Loucy (cell line): ENCODE measurements around the gene ASIC2.

ENCODE experiments used
- H2AFZ ChIP-seq: fragments of 200-600 bp; sonication (generic); 2 replicates; pipeline ENCODE4 v1.6.0; 2016; ENCODE audit warnings: antibody characterized with exemption, mild to moderate bottlenecking, low read length, moderate library complexity
- H3F3A ChIP-seq: fragments of 200-600 bp; 2 replicates; pipeline ENCODE4 v1.6.0; 2016; ENCODE audit warnings: antibody characterized with exemption, low read depth, mild to moderate bottlenecking
- H3K27me3 ChIP-seq: fragments of 200-600 bp; sonication (generic); 2 replicates; pipeline ENCODE4 v1.6.1; 2014; ENCODE audit warnings: low read length, mild to moderate bottlenecking; ENCODE audit not compliant: insufficient read depth, poor library complexity, severe bottlenecking
- H3K36me3 ChIP-seq: fragments of 200-600 bp; sonication (generic); 2 replicates; pipeline ENCODE4 v1.6.1; 2016; ENCODE audit warnings: low read length; ENCODE audit not compliant: insufficient read depth
- H3K4me1 ChIP-seq: fragments of 200-600 bp; sonication (generic); 2 replicates; pipeline ENCODE4 v1.5.1; 2014; ENCODE audit warnings: low read length, mild to moderate bottlenecking; ENCODE audit not compliant: insufficient read depth, poor library complexity, severe bottlenecking
- H3K4me2 ChIP-seq: fragments of 200-600 bp; sonication (generic); 2 replicates; pipeline ENCODE4 v1.6.0; 2014; ENCODE audit warnings: antibody characterized with exemption, low read length, low read depth, mild to moderate bottlenecking; ENCODE audit not compliant: poor library complexity, severe bottlenecking
- H3K4me3 ChIP-seq: fragments of 200-600 bp; sonication (generic); 2 replicates; pipeline ENCODE4 v1.5.1; 2014; ENCODE audit warnings: low read length, mild to moderate bottlenecking, mixed read lengths; ENCODE audit not compliant: poor library complexity, severe bottlenecking
- H3K79me2 ChIP-seq: fragments of 200-600 bp; sonication (generic); 2 replicates; pipeline ENCODE4 v1.6.1; 2014; ENCODE audit warnings: low read length; ENCODE audit not compliant: insufficient read depth
- H3K9ac ChIP-seq: fragments of 200-600 bp; sonication (generic); 2 replicates; pipeline ENCODE4 v1.6.0; 2014; ENCODE audit warnings: mild to moderate bottlenecking, low read depth, low read length, moderate library complexity; ENCODE audit not compliant: poor library complexity, severe bottlenecking
- H3K9me2 ChIP-seq: fragments of 200-600 bp; sonication (generic); replicated peaks from 2 replicates; pipeline ENCODE4 v1.6.1; 2016; ENCODE audit warnings: low read depth, low read length, mixed read lengths
- H3K9me3 ChIP-seq: fragments of 200-600 bp; sonication (generic); 2 replicates; pipeline ENCODE4 v1.6.1; 2014; ENCODE audit warnings: mild to moderate bottlenecking, antibody characterized with exemption, low read length, low read depth; ENCODE audit not compliant: insufficient read depth
- H4K20me1 ChIP-seq: fragments of 200-600 bp; sonication (generic); 2 replicates; pipeline ENCODE4 v1.6.0; 2014; ENCODE audit warnings: antibody characterized with exemption, low read length, mild to moderate bottlenecking; ENCODE audit not compliant: insufficient read depth, poor library complexity, severe bottlenecking
- EZH2phosphoT487 ChIP-seq: fragments of 200-600 bp; IDR thresholded peaks from 2 replicates; pipeline ENCODE4 v1.6.1; 2018; ENCODE audit warnings: antibody characterized with exemption, mild to moderate bottlenecking, moderate library complexity, borderline replicate concordance
- TF ChIP-seq, protein P1 (sequence below): fragments of 200-600 bp; sonication (generic); conservative IDR thresholded peaks from 2 replicates; pipeline ENCODE4 v1.5.1; 2014; ENCODE audit warnings: mild to moderate bottlenecking, antibody characterized with exemption, low read length

Gene ASIC2

GRCh38 chr17:33299115-33299514 is 6.0 kb upstream of the ASIC2 start:
- Histone ChIP-seq H2AFZ (no peak overlapping the region), H3K9me2 (no peaks in the 10 kb centered on the region), H3K9me3 (peaks cover 5% of the 10 kb centered on the region; the same call in 1 of the 2 replicates), H3K36me3 (no peaks in the 10 kb centered on the region), H3K4me3 (no peak overlapping the region), H3F3A (no peaks in the 10 kb centered on the region), H3K4me1 (no peaks in the 10 kb centered on the region), H3K4me2 (no peak overlapping the region), H3K27me3 (no peaks in the 10 kb centered on the region), H4K20me1 (no peaks in the 10 kb centered on the region), H3K9ac (no peak overlapping the region), H3K79me2 (no peaks in the 10 kb centered on the region)
- TF ChIP-seq, protein P1, sequence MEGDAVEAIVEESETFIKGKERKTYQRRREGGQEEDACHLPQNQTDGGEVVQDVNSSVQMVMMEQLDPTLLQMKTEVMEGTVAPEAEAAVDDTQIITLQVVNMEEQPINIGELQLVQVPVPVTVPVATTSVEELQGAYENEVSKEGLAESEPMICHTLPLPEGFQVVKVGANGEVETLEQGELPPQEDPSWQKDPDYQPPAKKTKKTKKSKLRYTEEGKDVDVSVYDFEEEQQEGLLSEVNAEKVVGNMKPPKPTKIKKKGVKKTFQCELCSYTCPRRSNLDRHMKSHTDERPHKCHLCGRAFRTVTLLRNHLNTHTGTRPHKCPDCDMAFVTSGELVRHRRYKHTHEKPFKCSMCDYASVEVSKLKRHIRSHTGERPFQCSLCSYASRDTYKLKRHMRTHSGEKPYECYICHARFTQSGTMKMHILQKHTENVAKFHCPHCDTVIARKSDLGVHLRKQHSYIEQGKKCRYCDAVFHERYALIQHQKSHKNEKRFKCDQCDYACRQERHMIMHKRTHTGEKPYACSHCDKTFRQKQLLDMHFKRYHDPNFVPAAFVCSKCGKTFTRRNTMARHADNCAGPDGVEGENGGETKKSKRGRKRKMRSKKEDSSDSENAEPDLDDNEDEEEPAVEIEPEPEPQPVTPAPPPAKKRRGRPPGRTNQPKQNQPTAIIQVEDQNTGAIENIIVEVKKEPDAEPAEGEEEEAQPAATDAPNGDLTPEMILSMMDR = no peak
- no peak for TF ChIP-seq EZH2phosphoT487

DNA sequence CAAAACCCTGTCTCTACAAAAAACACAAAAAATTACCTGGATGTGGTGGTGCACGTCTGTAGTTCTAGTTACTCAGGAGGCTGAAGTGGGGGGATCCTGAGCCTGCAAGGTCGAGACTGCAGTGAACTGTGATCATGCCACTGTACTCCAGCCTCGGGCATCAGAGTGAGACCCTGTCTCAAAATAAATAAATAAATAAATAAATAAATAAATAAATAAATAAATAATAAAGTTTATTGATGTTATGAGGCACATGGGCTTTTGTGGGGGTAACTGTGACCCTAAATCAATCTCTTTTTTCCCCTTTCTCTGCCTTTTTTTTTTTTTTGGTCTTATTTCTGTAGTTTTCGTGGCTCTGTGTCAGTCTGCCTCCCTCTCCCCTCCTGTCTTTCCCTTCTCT is 4.5 kb upstream of the ASIC2 start:
- Histone ChIP-seq H3K79me2 (no peaks in the 10 kb centered on the region), H3K9ac (no peak overlapping the region), H3K9me3 (peaks cover 5% of the 10 kb centered on the region; the same call in 1 of the 2 replicates), H4K20me1 (no peaks in the 10 kb centered on the region), H3F3A (no peaks in the 10 kb centered on the region), H3K4me1 (no peaks in the 10 kb centered on the region), H3K27me3 (no peaks in the 10 kb centered on the region), H3K4me2 (no peak overlapping the region), H3K4me3 (no peak overlapping the region), H3K36me3 (no peaks in the 10 kb centered on the region), H3K9me2 (no peaks in the 10 kb centered on the region), H2AFZ (no peak overlapping the region)
- TF ChIP-seq, protein P1 = no peak
- no peak for TF ChIP-seq EZH2phosphoT487

DNA sequence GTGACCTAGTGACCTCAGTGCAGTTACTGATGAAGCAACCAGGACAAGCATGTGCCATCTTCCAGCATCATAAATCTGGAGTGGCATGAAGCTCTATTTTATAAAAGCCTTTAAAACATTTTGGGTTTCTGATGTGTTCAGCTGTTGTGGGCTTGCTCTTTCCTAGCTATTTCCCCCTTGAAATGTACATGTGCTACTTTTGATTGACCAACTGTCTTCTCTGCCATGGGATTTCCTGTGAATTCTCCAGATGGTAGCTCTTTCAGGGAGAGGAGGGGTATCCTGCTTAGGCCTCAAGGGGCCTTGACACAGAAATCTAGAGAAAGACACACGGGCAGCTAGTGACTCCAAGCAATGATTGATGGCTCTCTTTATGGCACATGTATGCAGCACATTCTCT is 1.9 kb upstream of the ASIC2 start:
- H3K4me1 ChIP-seq = no peaks in the 10 kb centered on the region
- no peak overlapping the region for H3K4me2 ChIP-seq
- no peaks in the 10 kb centered on the region for H3K9me2 ChIP-seq
- no peaks in the 10 kb centered on the region for H4K20me1 ChIP-seq
- H2AFZ ChIP-seq = no peak overlapping the region
- H3K79me2 ChIP-seq = no peaks in the 10 kb centered on the region
- no peak overlapping the region for H3K9ac ChIP-seq
- H3K4me3 ChIP-seq = no peak overlapping the region
- H3K36me3 ChIP-seq = no peaks in the 10 kb centered on the region
- H3K27me3 ChIP-seq = no peaks in the 10 kb centered on the region
- H3F3A ChIP-seq = no peaks in the 10 kb centered on the region
- no peak for TF ChIP-seq EZH2phosphoT487
- TF ChIP-seq, protein P1 = no peak
- peaks cover 3% of the 10 kb centered on the region; the same call in 1 of the 2 replicates for H3K9me3 ChIP-seq
